HG02840 (cell line): ENCODE data around the gene HDAC9.

Source experiments
- ATAC-seq: cut with Tn5 transposase; IDR thresholded peaks from one replicate; pipeline ENCODE4 v1.9.1; 2021; ENCODE audit warnings: mild to moderate bottlenecking, moderate library complexity, moderate number of reproducible peaks; ENCODE audit not compliant: unreplicated experiment, low FRiP score

The HDAC9 gene

DNA sequence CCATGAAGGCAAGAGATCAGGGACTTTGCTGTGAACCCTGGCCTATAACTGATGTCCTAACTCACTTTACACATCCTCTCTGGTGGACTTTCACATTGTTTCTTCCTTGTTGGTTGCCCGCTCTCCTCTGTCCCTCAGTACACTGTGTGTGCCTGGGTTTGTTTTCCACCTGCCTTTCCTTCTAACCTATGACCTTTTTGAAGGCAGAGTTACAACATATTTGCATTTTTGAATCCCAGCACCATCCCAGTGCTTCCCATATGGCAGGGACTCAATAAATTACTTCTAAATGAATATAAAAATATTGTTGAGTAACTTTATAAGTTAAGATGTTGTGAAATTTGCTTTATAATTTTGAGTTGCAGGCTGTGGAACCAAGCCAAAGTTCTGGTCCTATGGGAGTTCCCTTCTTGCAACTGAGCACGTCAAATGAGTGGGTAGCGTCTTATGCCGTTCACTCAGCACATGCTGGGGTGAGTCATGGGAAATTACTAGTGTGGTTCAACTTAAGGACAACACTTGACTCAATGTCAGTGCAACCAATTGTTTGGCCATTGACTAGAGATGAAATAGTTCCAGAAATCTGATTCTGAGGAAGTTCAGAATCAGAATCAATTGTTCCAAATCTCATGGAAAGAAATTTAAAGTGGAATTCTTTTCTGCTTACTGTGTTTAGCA lies 370.9 kb downstream of the HDAC9 start:
- peak; percentile 80 for ATAC-seq

DNA sequence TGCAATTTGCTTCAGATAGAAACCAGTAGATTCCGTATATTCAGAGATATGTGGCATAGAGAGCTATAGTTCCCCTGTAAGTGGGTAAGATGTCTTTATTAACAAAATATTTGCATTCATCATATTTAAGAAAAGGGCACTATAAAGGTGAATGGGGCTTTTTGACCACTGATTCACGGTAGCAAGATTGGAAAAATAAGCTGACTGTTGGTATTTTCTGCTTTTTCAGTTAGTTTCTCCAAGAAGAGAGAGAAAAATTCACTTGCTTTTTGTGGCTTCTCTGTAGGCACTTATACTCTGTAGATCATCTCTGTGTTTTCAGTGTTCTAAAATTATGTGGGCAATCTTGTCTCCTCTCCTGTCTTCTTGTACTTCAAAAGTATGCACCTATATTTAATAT lies 376.8 kb downstream of the HDAC9 start:
- no peak for ATAC-seq

GRCh38 chr7:18873734-18874336 lies 378.3 kb downstream of the HDAC9 start:
- ATAC-seq: no peak

DNA sequence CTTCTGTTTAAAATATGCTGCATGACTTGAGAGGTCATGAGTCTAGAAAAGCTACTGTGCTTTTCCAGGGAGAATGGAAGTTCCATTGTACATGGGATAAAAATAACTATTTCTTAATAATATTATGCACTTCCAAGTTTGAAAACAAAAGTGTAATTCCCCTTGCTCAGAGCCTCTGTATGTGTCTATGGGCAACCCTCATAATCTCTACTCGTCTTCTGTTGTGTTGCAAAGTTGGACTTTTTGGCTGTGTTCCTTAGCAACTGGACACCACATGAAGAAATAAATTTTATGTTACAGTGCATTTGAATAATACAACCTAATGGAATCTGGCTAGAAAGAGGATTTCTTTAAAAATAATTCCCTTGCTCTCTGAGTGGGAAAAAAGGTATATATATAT lies 379.3 kb downstream of the HDAC9 start:
- no peak for ATAC-seq

- no peak for ATAC-seq
These were observed 382.3 kb downstream of the HDAC9 start for GRCh38 chr7:18877874-18878273.

DNA sequence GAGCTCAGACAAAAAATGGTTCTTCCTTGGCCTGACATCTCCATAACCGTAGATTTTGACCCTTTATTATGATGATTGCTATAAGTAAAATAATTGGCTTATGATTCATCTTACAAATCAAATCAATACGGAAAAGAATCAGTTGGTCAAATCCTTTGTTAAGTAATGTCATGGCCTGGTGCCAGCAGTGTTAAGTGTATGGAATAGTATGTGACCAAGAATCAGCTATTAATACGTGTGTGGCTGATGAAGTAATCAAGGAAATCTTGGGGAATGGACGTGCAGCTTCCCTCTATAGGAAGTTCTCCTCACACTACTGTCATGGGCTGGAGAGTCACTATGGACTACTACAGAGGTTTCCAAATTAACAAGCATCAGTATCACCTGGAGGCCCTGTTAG lies 391.3 kb downstream of the HDAC9 start:
- no peak for ATAC-seq

- no peak for ATAC-seq
These were observed 393.9 kb downstream of the HDAC9 start for GRCh38 chr7:18889436-18889835.

DNA sequence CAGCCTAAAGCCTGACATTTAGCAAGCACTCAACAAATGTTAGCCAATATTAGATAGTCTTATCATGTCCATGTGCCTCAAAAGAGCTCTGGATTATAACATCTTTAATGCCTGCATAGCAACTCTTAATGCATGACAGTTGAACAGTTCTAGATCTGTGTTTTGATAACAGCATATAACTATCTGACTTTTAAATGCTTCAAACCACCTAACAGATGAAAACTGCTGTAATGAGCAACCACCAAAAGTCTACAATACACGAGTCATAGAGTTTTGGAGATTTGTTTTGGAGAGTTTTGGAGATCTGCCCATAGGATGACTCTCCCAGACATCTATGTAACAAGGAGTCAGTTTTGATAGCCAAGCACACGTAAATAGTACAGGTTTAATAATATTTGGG lies 394.6 kb downstream of the HDAC9 start:
- no peak for ATAC-seq

DNA sequence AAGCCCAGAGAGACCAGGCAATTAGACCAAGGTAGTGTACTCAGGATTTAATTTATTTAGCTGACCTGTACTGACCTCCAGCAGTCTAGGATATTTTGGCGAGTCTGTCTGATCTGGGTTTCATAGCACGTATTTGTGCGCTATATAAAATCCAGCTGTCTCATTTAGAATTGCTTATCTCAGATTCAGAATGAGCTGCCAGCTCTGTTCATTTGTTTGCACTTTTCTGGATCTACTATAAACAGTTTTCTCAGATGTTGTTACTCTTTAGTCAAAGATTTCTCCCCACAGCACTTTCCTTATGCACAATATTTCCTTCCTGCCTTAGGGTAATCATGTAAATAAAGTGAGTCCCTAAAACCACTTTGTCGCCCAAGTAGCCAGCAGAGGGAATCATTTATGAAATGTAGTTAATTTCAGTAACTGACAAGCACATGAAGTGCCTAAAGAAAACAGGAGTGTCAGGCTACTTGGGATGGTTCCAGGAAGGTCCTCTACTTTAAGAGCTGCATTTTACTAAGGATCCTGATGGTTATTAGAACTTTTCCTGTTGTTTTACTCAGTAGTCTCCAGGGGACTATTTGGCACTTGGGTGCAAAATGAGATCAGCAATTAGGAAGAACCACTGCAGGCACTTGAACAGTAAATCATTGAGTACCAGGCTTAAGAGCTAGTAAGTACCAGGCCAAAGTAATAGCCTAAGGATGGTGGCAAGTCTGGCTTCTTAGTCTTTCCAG lies 395.5 kb downstream of the HDAC9 start:
- ATAC-seq: no peak

GRCh38 chr7:18893156-18893555 lies 397.6 kb downstream of the HDAC9 start:
- ATAC-seq: no peak

DNA sequence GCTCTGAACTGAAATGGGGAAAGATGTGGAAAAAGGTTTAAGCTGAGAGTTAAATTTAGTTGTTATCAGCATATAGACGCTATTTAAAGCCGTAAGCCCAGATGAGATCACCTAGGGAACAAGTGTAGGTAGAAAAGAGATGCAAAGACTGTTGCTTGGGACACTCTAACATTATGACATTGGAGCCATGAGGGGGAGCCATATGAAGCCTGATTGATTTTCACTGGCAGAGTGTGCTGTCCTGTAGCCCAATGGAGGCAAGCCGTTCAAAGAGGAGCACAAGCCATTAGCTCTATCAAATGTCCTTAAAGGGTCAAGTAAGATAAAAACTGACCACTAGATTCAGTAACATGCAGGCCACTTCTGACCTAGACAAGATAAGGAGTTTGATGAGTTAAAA lies 398.6 kb downstream of the HDAC9 start:
- no peak for ATAC-seq

DNA sequence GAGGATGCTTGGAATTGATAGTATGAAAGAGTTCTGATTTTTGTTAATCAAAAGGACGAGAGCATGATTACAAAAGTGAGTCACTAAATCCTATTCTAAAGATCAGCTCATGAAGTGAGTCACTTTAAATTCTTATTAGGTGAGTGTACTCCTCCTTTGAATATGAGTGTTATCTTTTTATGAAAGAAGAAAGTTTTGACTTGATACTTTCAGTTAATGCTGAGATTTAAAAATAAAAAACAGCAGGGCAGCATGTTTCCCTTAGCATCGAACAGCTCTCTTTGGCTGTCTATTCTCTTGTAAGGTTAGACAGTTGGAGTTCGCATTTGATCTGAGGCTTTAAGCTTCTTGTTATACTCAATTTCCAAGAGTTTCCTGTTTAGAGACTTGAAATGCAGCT lies 399.9 kb downstream of the HDAC9 start:
- ATAC-seq: no peak

DNA sequence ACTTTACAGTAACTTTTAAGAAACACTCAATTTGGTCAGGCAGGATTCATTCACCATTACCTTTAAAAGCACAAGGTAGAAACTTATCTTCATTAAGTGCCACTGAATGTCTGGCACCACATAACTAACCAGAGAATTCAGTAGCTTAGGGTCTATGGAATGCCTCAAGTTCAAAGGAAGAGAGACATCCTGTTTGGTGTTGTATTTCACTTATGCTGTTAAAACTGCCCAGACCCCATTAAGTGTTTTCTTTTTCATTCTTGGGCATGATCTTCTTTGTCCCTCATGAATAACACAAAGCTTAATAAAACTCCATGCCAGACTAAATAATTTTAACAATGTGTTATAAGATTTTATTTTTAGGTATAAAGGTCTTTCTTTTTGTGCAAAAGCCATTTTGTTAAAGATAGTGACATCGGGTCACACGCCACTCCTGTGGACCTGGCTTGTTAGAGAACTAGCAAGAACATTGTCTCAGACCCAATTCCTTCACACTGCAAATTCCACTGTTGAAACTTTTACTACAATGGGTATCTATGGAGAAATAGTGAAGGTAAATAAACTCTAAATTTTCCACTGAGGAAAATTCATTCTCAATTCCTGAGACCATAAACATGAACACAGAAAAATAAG lies 400.9 kb downstream of the HDAC9 start:
- ATAC-seq: no peak

DNA sequence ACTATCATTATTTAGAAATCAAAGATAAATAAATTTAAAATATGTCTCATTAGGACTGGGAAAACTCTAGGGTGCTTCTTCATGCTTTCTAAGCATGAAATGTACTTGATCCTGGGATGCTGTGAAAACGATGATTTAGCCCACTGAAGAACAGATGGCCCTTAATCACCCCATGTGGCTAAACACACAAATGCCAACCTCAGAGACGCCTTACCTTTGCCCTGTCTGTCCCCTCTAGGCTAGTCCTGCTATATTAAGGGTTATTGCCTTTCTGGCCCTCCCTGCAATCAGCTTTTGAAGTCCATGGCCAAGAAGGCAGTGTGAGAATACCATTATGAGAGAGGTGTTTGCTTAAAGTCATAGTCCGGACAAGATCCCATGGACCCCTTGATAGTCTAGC lies 404.7 kb downstream of the HDAC9 start:
- ATAC-seq: no peak

GRCh38 chr7:18900803-18901202 lies 405.3 kb downstream of the HDAC9 start:
- ATAC-seq: no peak

- ATAC-seq: no peak
These were observed 405.8 kb downstream of the HDAC9 start for GRCh38 chr7:18901351-18901750.

DNA sequence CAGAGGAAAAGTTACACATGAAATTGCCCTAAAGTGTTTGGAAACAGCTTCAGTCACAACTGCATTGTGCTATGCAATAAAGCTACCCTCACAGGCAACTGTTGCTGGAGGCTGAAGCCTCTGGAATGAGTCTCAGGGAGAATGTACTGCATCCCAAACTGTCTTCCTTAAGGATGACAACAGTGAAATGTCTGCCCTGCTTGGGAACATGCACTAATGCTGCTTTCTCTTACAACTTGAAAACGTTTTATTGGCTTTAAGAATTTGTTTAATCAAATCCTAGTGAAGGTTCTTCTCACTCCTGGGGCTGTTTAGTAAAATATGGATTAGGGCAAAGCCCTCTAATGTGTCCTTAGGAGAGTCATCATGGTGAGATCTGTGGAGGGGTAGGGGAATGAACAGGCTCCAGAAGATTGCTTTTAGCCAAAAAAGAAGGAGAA lies 406.5 kb downstream of the HDAC9 start:
- ATAC-seq: no peak

DNA sequence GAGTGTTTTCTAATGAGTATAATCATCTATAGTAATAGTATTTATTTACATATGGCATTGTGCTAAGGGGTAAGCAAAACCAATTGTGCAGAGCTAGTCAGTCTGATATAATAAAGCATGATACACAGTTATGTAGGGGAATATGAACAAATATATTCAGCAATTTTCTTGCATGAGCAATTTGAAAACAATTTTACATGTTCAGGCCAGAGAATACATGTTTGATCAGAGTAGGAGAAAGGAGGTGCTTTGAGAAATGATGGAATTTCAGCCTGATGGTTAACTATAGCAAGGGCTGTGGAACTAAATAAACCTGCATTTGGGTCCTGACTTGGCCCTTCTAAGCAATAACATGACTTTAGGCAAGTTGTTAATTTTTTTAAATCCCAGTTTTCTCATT lies 407.3 kb downstream of the HDAC9 start:
- no peak for ATAC-seq

DNA sequence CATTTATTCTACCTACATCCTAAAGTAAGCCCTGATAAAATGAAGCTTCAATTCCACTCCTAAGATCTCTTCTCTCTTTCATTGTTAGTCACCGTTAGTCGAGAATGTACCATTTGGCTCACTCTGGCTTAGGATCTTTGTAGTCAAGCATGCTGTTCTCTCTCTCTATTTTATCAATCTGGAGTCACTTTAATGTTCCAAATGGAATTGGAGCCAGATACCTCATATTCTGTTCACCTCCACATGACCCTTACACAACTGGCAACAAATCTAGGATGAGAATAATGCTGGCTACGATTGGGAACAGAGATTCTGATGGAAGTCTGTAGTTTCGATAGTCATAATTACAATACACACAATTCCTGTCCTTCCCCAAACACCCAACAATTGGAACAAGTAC lies 408.1 kb downstream of the HDAC9 start:
- ATAC-seq: no peak

DNA sequence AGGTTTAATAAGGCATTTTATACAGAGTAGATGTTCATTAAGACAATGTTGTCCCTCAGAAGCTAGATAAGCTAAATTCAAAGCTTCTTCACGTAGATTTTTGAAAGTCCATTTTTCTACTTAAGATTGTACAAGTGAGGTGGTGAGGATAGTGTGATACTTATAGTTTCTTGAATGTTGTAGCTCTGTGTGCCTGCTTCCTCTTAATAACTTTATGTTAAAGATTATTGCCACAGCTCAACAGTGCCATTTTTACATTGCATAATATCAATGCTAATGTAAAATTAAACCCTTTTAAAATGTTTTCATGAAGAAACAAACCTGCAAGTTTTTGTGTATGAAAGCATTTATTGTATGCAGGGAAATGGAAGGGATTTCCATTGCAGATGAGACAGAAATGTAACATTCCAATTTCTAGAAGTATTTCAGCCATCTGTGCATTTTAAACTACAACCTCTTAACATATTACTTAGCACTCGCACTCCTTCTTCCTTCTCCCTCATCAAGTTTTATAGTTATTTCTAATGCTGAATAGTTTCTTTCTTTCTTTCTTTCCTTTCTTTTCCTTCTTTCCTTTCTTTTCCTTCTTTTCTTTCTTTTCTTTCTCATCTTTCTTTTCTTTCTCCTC lies 409.9 kb downstream of the HDAC9 start:
- no peak for ATAC-seq

DNA sequence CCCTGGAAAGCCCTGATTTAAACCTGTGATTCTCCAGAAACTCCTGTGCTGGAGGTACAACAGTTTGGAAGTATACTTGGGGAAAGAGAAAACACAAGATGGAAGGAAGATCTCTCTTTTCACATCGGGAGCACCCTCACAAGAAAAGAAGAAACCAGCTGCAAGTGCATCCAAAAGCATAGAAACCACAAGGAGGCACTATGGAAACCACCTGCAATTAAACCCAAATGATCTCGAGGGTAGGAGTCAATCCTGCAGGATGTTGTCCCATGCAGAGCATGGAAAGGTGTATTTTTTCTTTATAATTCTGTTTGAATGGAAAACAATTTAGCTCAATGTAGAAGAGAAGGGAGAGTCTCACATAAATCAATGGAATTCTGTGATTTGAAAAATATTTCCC lies 411.4 kb downstream of the HDAC9 start:
- ATAC-seq: no peak
